Uterus (tissue), 2 donors: ENCODE results near the gene DMRTC2.

ENCODE experiments used
- POLR2A ChIP-seq, 2 donors: fragments of 450-650 bp; IDR thresholded peaks; one replicate each; pipeline ENCODE4 v1.6.1; 2016; ENCODE audit warnings: antibody characterized with exemption in 2 of 2, mild to moderate bottlenecking in 1 of 2, moderate library complexity in 1 of 2
- TF ChIP-seq, protein P1 (sequence below), 4 experiments: fragments of 200-600 bp in 2 of 4; fragments of 450-650 bp in 2 of 4; sonication (generic) in 2 of 4; IDR thresholded peaks; one replicate each; pipeline ENCODE4 v1.5.1; 2016 to 2019; ENCODE audit warnings: antibody characterized with exemption in 4 of 4, mild to moderate bottlenecking in 2 of 4, moderate library complexity in 1 of 4

DNA sequence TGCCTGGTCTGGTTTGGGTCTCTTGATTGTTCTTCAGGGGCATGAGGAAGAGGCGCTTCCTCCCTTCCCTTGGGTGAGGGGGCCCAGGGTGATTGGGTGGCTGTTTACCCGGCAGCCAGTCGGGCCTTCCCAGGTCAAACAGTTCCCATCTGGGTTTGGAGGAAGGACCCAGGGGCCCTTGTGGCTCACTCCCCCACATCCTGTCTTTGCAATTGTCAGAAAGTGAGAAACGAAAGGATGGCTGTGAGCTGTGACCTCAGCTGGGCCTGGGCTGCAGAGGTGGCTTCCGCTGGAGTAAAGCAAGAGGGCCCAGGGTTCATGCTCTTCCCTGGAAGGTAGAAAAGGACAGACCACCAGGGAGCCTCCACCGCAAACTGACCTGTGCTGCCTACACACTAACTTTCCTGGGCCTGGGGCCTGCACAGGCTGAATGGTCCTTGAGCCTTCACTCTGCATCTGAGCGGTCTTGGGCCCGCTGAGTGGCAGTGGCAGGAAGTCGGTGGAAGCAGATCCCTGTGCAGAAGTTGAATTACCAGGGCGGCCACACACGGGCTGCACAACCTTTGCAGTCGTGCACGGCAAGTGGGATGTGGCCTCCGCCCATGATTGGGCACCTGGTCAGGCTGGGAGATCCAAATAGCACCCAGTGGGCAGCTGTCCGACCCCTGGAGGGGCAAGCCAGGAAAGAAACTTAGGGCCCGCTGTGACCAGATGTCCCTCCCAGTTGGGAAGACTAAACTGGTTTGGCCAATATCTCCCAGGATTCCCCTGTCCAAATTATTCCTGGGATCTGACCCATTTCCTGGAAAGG is 26.9 kb downstream of the DMRTC2 start:
- TF ChIP-seq, protein P1, sequence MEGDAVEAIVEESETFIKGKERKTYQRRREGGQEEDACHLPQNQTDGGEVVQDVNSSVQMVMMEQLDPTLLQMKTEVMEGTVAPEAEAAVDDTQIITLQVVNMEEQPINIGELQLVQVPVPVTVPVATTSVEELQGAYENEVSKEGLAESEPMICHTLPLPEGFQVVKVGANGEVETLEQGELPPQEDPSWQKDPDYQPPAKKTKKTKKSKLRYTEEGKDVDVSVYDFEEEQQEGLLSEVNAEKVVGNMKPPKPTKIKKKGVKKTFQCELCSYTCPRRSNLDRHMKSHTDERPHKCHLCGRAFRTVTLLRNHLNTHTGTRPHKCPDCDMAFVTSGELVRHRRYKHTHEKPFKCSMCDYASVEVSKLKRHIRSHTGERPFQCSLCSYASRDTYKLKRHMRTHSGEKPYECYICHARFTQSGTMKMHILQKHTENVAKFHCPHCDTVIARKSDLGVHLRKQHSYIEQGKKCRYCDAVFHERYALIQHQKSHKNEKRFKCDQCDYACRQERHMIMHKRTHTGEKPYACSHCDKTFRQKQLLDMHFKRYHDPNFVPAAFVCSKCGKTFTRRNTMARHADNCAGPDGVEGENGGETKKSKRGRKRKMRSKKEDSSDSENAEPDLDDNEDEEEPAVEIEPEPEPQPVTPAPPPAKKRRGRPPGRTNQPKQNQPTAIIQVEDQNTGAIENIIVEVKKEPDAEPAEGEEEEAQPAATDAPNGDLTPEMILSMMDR (IDR thresholded peaks at IDR 0.05): no peak
- TF ChIP-seq POLR2A (IDR thresholded peaks at IDR 0.05): no peak
